CD4-positive, alpha-beta memory T cell (primary cell): ENCODE results near the gene WDR90. TPM values are rescaled to one million over a fixed set of nuclear protein-coding genes. Genes with fewer than 3 reads are reported as not detected.
A peak's percentile ranks its signal among the peaks of the same experiment; 100 is the strongest.

Experiments
- CTCF ChIA-PET: fragments of 350-600 bp; sonication (Branson Sonifier 250); formaldehyde crosslinking; loops from one replicate; lab custom pipeline; 2021; ENCODE audit warnings: inconsistent platforms; ENCODE audit not compliant: partially characterized antibody; lab: Charles Lee
- POLR2A ChIA-PET: fragments of 350-600 bp; sonication (Branson Sonifier 250); formaldehyde crosslinking; loops from one replicate; lab custom pipeline; 2021; ENCODE audit not compliant: partially characterized antibody; lab: Charles Lee
- DNase-seq, 5 donors: peaks; one replicate each; pipeline versions ENCODE4 v3.0.0 to v3.0.0-alpha.2; 2020 to 2022; ENCODE audit warnings: mixed read lengths in 1 of 5
- H3K27ac ChIP-seq: one replicate; pipeline ENCODE4 v1.7.0; 2013; ENCODE audit warnings: low read depth, low read length
- H3K27me3 ChIP-seq: 2 replicates; pipeline ENCODE4 v1.7.0; 2013; ENCODE audit warnings: mild to moderate bottlenecking, low read length, moderate library complexity; ENCODE audit not compliant: insufficient read depth
- H3K36me3 ChIP-seq: 2 replicates; pipeline ENCODE4 v1.7.0; 2013; ENCODE audit warnings: mild to moderate bottlenecking, low read length, moderate library complexity; ENCODE audit not compliant: insufficient read depth
- H3K4me1 ChIP-seq: 2 replicates; pipeline ENCODE4 v1.7.0; 2013; ENCODE audit warnings: mild to moderate bottlenecking, low read length, moderate library complexity; ENCODE audit not compliant: insufficient read depth
- H3K4me3 ChIP-seq, 2 donors: one replicate each; pipeline ENCODE4 v1.7.0; 2013; ENCODE audit warnings: low read length in 2 of 2, mild to moderate bottlenecking in 1 of 2
- H3K9me3 ChIP-seq, 2 donors: one replicate each; pipeline ENCODE4 v1.7.0; 2013; ENCODE audit warnings: low read length in 2 of 2, control low read depth in 1 of 2; ENCODE audit not compliant: control insufficient read depth in 1 of 2
- H3K27ac Mint-ChIP-seq, 7 donors: one replicate each; pipeline ENCODE4 v1.8.0; 2020 to 2021; ENCODE audit warnings: mixed read lengths in 7 of 7, mild to moderate bottlenecking in 6 of 7, inconsistent platforms in 3 of 7, moderate library complexity in 3 of 7
- H3K27me3 Mint-ChIP-seq, 2 donors: one replicate each; pipeline ENCODE4 v1.8.0; 2020 to 2021; ENCODE audit warnings: mixed read lengths in 2 of 2
- H3K36me3 Mint-ChIP-seq, 2 donors: one replicate each; pipeline ENCODE4 v1.8.0; 2020 to 2021; ENCODE audit warnings: mixed read lengths in 2 of 2, inconsistent platforms in 1 of 2, mild to moderate bottlenecking in 1 of 2
- H3K4me1 Mint-ChIP-seq, 4 donors: one replicate each; pipeline ENCODE4 v1.8.0; 2020 to 2021; ENCODE audit warnings: mixed read lengths in 4 of 4, mild to moderate bottlenecking in 1 of 4
- H3K4me3 Mint-ChIP-seq, 8 donors: one replicate each; pipeline ENCODE4 v1.8.0; 2020 to 2021; ENCODE audit warnings: mixed read lengths in 8 of 8, mild to moderate bottlenecking in 7 of 8, moderate library complexity in 6 of 8, inconsistent platforms in 3 of 8
- H3K9me3 Mint-ChIP-seq, 8 donors: one replicate each; pipeline ENCODE4 v1.8.0; 2020 to 2021; ENCODE audit warnings: mixed read lengths in 8 of 8, mild to moderate bottlenecking in 5 of 8, inconsistent platforms in 3 of 8, moderate library complexity in 1 of 8
- intact Hi-C: fragments of 100-400 bp; cut with micrococcal nuclease; formaldehyde crosslinking; loops from one replicate; pipeline ENCODE4 v1.15.1; 2023
- polyA plus RNA-seq, 2 donors: library from polyadenylated mRNA; unstranded; fragments of 300-500 nt; fragmentation: Illumina TruSeq; gene quantifications; one replicate each; pipeline ENCODE4 v1.2.3, GENCODE V29; 2021
- total RNA-seq, 2 experiments: library from RNA; stranded (reverse); gene quantifications; one replicate each; pipeline ENCODE4 v1.2.3, GENCODE V29; 2021

Gene WDR90
- total and polyA plus RNA-seq, 4 experiments from 2014 or later = 0.96 to 19.7 (median 9.9) TPM

GRCh38 chr16:680967-681745 lies 32.0 kb downstream of the WDR90 start:
- POLR2A ChIA-PET = interaction anchor here (0.9 to 10.2 kb wide), 12 partner anchors 9 to 97 kb away, joined by 3 to 212 read pairs (median 4); partner anchors contain the start of genes ANTKMT, CCDC78, METTL26 and RHOT2
- Histone ChIP-seq H3K4me3 (peak overlapping the region; percentile 14 to 62), H3K9me3 (no peaks in the 10 kb centered on the region), H3K4me1 (peaks cover 56% of the 10 kb centered on the region), H3K27me3 (no peaks in the 10 kb centered on the region), H3K36me3 (peaks cover 12% of the 10 kb centered on the region), H3K27ac (peak overlapping the region; percentile 70)
- no peaks in the 10 kb centered on the region for H3K27me3 Mint-ChIP-seq
- CTCF ChIA-PET = no interaction called here
- peaks cover 4 to 19% of the 10 kb centered on the region in 2 donors for H3K36me3 Mint-ChIP-seq
- H3K27ac Mint-ChIP-seq = peak overlapping the region in 6 of 7 donors; percentile 22 to 89 (median 56)
- DNase-seq = no peak
- peaks cover 5 to 49% (median 33%) of the 10 kb centered on the region in 4 donors for H3K4me1 Mint-ChIP-seq
- intact Hi-C loops = no loop called here
- H3K4me3 Mint-ChIP-seq = peak overlapping the region; percentile 69 to 84 (median 76)
- H3K9me3 Mint-ChIP-seq = peaks cover 0 to 1% (median 0%) of the 10 kb centered on the region in 8 donors

GRCh38 chr16:681746-682427 lies 32.7 kb downstream of the WDR90 start:
- Histone ChIP-seq H3K9me3 (no peaks in the 10 kb centered on the region), H3K27ac (no peak overlapping the region), H3K27me3 (no peaks in the 10 kb centered on the region), H3K36me3 (peaks cover 12% of the 10 kb centered on the region), H3K4me1 (peaks cover 57% of the 10 kb centered on the region), H3K4me3 (peak overlapping the region in 1 of 2 donors; percentile 62)
- peak overlapping the region in 5 of 7 donors; percentile 36 to 91 (median 84) for H3K27ac Mint-ChIP-seq
- ChIA-PET CTCF (no interaction called here), POLR2A (interaction anchor here (0.9 to 10.2 kb wide), 8 partner anchors 10 to 46 kb away, joined by 3 to 212 read pairs (median 5); partner anchors contain the start of genes ANTKMT, METTL26, RHOT2 and WDR24)
- intact Hi-C loops = no loop called here
- peak overlapping the region; percentile 65 to 88 (median 74) for H3K4me3 Mint-ChIP-seq
- H3K4me1 Mint-ChIP-seq = peaks cover 5 to 45% (median 29%) of the 10 kb centered on the region in 4 donors
- DNase-seq = no peak
- H3K36me3 Mint-ChIP-seq = peaks cover 4 to 17% of the 10 kb centered on the region in 2 donors
- H3K9me3 Mint-ChIP-seq = peaks cover 0 to 1% (median 0%) of the 10 kb centered on the region in 8 donors
- no peaks in the 10 kb centered on the region for H3K27me3 Mint-ChIP-seq

- Mint-ChIP-seq H3K36me3 (peaks cover 4 to 17% of the 10 kb centered on the region in 2 donors), H3K27me3 (no peaks in the 10 kb centered on the region), H3K27ac (peak overlapping the region in 6 of 7 donors; percentile 13 to 91 (median 80)), H3K4me3 (peak overlapping the region; percentile 63 to 88 (median 70)), H3K4me1 (peaks cover 5 to 43% (median 27%) of the 10 kb centered on the region in 4 donors), H3K9me3 (peaks cover 0 to 1% (median 0%) of the 10 kb centered on the region in 8 donors)
- intact Hi-C loops = no loop called here
- Histone ChIP-seq H3K4me1 (peaks cover 55% of the 10 kb centered on the region), H3K4me3 (no peak overlapping the region), H3K27me3 (no peaks in the 10 kb centered on the region), H3K27ac (peak overlapping the region; percentile 70), H3K9me3 (no peaks in the 10 kb centered on the region), H3K36me3 (peaks cover 12% of the 10 kb centered on the region)
- ChIA-PET POLR2A (interaction anchor here (0.9 to 10.2 kb wide), 5 partner anchors 10 to 47 kb away, joined by 3 to 212 read pairs (median 6); partner anchors contain the start of genes METTL26, RHOT2 and WDR24), CTCF (no interaction called here)
- no peak for DNase-seq
Observed at GRCh38 chr16:682493-683395, 33.6 kb downstream of the WDR90 start.

GRCh38 chr16:683396-684070 lies 34.4 kb downstream of the WDR90 start:
- intact Hi-C loops = loop anchor here (1.0 to 2.0 kb wide), 2 partner anchors 15 to 35 kb away; partner anchors contain the start of genes RHOT2 and WDR90
- ChIA-PET CTCF (no interaction called here), POLR2A (interaction anchor here (1.0 to 10.2 kb wide), 9 partner anchors 8 to 47 kb away, joined by 3 to 212 read pairs (median 7); partner anchors contain the start of genes RHBDL1, RHOT2 and WDR24)
- no peak for DNase-seq
- Mint-ChIP-seq H3K27me3 (no peaks in the 10 kb centered on the region), H3K36me3 (peaks cover 4 to 17% of the 10 kb centered on the region in 2 donors), H3K9me3 (peaks cover 0 to 1% (median 0%) of the 10 kb centered on the region in 8 donors), H3K27ac (peak overlapping the region in 6 of 7 donors; percentile 42 to 91 (median 62)), H3K4me1 (peaks cover 5 to 43% (median 27%) of the 10 kb centered on the region in 4 donors), H3K4me3 (peak overlapping the region; percentile 41 to 77 (median 67))
- Histone ChIP-seq H3K27ac (peak overlapping the region; percentile 70), H3K4me3 (peak overlapping the region in 1 of 2 donors; percentile 62), H3K4me1 (peaks cover 57% of the 10 kb centered on the region), H3K36me3 (peaks cover 12% of the 10 kb centered on the region), H3K9me3 (no peaks in the 10 kb centered on the region), H3K27me3 (no peaks in the 10 kb centered on the region)

GRCh38 chr16:684071-684794 lies 35.1 kb downstream of the WDR90 start, which contains the start of gene JMJD8:
Gene JMJD8, minus strand, starts transcription at chr16:684334. Its CDS starts 15 bp downstream, at chr16:684319.
- H3K27ac Mint-ChIP-seq = peak within 1 kb of the TSS; percentile 42 to 91 (median 85)
- peaks cover 58% of the 10 kb centered on the region for H3K4me1 ChIP-seq

More at GRCh38 chr16:684071-684794, 35.1 kb downstream of the WDR90 start, which contains the start of gene JMJD8:
- peaks cover 6 to 44% (median 27%) of the 10 kb centered on the region in 4 donors for H3K4me1 Mint-ChIP-seq
- Histone ChIP-seq H3K36me3 (peaks cover 12% of the 10 kb centered on the region), H3K4me3 (peak within 1 kb of the TSS in 1 of 2 donors; percentile 62), H3K9me3 (no peaks in the 10 kb centered on the region), H3K27ac (peak within 1 kb of the TSS; percentile 70), H3K27me3 (no peaks in the 10 kb centered on the region)
- POLR2A ChIA-PET = interaction anchor here (0.8 to 10.2 kb wide), 10 partner anchors 9 to 47 kb away, joined by 3 to 212 read pairs (median 6); partner anchors contain the start of genes RHBDL1, RHOT2 and WDR24
- H3K36me3 Mint-ChIP-seq = peaks cover 4 to 17% of the 10 kb centered on the region in 2 donors
- CTCF ChIA-PET = no interaction called here
- peak; percentile 93 to 96 (median 94) for DNase-seq
- intact Hi-C loops = loop anchor here (1.0 to 2.0 kb wide), 2 partner anchors 16 to 35 kb away; partner anchors contain the start of genes RHOT2 and WDR90
- H3K27me3 Mint-ChIP-seq = no peaks in the 10 kb centered on the region
- H3K9me3 Mint-ChIP-seq = peaks cover 0 to 1% (median 0%) of the 10 kb centered on the region in 8 donors
- H3K4me3 Mint-ChIP-seq = peak within 1 kb of the TSS; percentile 66 to 86 (median 77)
